ENCODE measurements around the gene AIF1L.
A peak's percentile ranks its signal among the peaks of the same experiment; 100 is the strongest.

AIF1L gene

GRCh38 chr9:131078427-131079366 is 17.6 kb upstream of the AIF1L start:
- DNase-seq (ENCODE audit: low read depth), result no peak

- no peak for DNase-seq (ENCODE audit: low read depth)
Measured at GRCh38 chr9:131080589-131080988, 15.7 kb upstream of the AIF1L start.

- DNase-seq (ENCODE audit: low read depth), result no peak
Measured at GRCh38 chr9:131081868-131082267, 14.5 kb upstream of the AIF1L start.

- DNase-seq (ENCODE audit: low read depth), result no peak
Measured at GRCh38 chr9:131082774-131083512, 13.4 kb upstream of the AIF1L start.

- no peak for DNase-seq (ENCODE audit: low read depth)
Measured at GRCh38 chr9:131084661-131085369, 11.5 kb upstream of the AIF1L start.

GRCh38 chr9:131085370-131086122 is 10.8 kb upstream of the AIF1L start:
- DNase-seq (ENCODE audit: low read depth), result no peak

GRCh38 chr9:131087354-131087893 is 8.9 kb upstream of the AIF1L start:
- DNase-seq (ENCODE audit: low read depth), result no peak

GRCh38 chr9:131090025-131090787 is 6.1 kb upstream of the AIF1L start:
- DNase-seq (ENCODE audit: low read depth), result no peak

GRCh38 chr9:131091352-131091992 is 4.9 kb upstream of the AIF1L start:
- DNase-seq (ENCODE audit: low read depth), result no peak

- no peak for DNase-seq (ENCODE audit: low read depth)
Measured at GRCh38 chr9:131092030-131092429, 4.3 kb upstream of the AIF1L start.

GRCh38 chr9:131092548-131093440 is 3.5 kb upstream of the AIF1L start:
- no peak for DNase-seq (ENCODE audit: low read depth)

GRCh38 chr9:131094015-131094414 is 2.3 kb upstream of the AIF1L start:
- no peak for DNase-seq (ENCODE audit: low read depth)

- DNase-seq (ENCODE audit: low read depth), result peak; percentile 46
Measured at GRCh38 chr9:131094622-131095021, 1.7 kb upstream of the AIF1L start.

- DNase-seq (ENCODE audit: low read depth), result no peak
Measured at GRCh38 chr9:131095666-131096268, 564 bp upstream of the AIF1L start.

- no peak for DNase-seq (ENCODE audit: low read depth)
Measured at GRCh38 chr9:131097126-131097947, 1.0 kb downstream of the AIF1L start.

- no peak for DNase-seq (ENCODE audit: low read depth)
Measured at GRCh38 chr9:131097948-131098278, 1.6 kb downstream of the AIF1L start.

GRCh38 chr9:131098391-131099101 is 2.2 kb downstream of the AIF1L start:
- DNase-seq (ENCODE audit: low read depth), result no peak
